GM19467 (cell line): Measurements from ENCODE around the gene TMEM169.
"Not testable (repeated sequence)": the region's sequence is repeated elsewhere in the genome, so short reads cannot be mapped to it uniquely, and the experiment has no call there.

Experiments
- ATAC-seq: cut with Tn5 transposase; IDR thresholded peaks from one replicate; pipeline ENCODE4 v1.9.1; 2021; ENCODE audit warnings: mild to moderate bottlenecking, moderate library complexity; ENCODE audit not compliant: unreplicated experiment

The TMEM169 gene

DNA sequence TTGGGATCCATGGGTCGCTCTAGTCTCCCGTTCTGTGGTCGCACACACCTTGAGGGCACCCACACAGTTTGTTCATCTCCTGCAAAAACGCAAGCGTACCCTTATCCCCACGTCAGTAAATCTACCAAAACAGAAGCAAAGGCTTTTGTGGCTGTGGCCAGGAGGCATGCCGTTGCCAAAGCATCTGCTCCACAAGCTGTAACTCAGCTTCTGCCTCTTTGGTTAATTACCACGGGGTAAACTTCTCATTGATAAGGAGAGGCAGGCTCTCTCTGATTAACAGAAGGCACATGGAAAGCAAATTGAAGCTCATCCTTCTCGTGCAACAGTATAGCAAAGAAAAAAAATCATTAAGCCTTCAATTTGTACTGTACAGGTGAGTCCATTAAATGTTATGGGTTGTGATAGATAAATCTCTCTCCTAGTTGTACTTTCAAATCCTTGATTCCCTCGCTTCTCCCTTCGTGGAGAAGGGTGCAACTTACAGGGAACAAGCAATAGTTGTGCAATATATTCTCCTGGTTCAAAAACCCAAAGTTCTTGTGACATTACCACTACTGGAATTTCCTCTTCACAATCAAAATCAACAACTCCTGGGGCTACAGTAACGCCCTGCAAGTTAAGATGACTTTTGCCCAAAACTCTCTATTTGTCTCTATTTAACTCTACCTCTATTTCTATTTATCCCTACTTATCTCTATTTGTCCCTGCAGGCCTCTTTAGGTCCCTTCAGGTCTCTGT lies 10.4 kb upstream of the TMEM169 start:
- ATAC-seq = no peak

DNA sequence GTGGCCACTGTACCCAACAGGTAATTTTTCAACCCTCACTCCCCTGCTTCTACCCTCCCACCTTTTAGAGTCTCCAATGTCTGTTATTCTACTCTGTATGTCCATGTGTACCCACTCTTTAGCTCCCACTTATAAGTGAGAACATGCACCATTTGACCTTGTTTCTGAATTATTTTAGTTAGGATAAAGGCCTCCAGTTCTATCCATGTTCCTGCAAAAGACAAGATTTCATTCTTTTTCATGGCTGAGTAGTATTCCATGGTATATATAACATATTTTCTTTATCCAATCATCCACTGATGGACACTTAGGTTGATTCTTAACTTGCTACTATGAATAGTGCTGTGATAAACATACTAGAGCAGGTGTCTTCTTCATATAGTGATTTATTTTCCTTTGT lies 9.2 kb upstream of the TMEM169 start:
- ATAC-seq = no peak

DNA sequence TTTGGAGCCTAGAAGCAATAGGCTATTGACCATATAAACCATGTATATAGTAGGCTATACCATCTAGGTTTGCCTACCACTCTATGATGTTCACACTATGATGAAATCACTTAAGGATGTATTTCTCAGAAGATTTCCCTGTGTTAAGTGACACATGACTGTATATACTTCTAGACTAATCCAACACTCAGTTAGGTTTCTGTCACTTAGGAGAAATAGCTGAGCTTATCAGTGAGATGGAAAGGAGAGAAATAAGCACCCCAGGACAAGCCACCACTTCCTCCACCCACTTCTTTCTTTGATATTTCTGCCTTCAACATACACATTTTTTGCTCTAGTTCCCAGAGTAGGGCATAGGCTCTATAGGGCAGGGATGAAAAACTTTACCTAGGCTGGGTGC lies 7.9 kb upstream of the TMEM169 start:
- ATAC-seq = no peak

DNA sequence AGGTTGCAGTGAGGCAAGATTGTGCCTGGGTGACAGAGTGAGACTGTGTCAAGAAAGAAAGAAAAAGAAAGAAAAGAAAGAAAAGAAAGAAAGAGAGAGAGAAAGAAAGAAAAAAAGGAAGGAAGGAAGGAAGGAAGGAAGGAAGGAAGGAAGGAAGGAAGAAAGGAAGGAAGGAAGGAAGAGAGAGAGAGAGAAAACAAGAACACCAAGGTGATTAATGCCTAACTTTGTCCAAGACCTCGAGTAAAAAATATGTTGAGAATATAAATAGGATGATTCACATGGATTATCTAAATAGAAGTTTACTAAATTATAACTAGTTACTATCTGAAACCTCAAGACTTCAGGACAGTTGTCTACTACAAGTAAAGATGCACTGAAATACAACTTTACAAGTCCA lies 7.3 kb upstream of the TMEM169 start:
- no peak for ATAC-seq

DNA sequence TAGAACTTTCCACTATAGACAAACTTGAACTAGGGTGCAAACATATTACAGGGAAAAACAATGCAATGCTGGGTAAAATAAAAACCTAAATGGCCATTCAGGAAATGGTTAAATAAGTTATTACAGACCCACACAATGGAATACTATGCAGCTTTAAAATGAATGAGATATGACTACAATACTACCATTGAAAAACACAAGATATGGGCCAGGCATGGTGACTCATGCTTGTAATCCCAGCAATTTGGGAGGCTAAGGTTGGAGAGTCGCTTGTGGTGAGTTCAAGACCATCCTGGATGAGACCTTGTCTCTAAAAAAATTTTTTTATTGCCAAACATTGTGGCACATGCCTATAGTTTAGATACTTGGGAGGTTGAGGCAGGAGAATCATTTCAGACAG lies 6.9 kb upstream of the TMEM169 start:
- no peak for ATAC-seq

DNA sequence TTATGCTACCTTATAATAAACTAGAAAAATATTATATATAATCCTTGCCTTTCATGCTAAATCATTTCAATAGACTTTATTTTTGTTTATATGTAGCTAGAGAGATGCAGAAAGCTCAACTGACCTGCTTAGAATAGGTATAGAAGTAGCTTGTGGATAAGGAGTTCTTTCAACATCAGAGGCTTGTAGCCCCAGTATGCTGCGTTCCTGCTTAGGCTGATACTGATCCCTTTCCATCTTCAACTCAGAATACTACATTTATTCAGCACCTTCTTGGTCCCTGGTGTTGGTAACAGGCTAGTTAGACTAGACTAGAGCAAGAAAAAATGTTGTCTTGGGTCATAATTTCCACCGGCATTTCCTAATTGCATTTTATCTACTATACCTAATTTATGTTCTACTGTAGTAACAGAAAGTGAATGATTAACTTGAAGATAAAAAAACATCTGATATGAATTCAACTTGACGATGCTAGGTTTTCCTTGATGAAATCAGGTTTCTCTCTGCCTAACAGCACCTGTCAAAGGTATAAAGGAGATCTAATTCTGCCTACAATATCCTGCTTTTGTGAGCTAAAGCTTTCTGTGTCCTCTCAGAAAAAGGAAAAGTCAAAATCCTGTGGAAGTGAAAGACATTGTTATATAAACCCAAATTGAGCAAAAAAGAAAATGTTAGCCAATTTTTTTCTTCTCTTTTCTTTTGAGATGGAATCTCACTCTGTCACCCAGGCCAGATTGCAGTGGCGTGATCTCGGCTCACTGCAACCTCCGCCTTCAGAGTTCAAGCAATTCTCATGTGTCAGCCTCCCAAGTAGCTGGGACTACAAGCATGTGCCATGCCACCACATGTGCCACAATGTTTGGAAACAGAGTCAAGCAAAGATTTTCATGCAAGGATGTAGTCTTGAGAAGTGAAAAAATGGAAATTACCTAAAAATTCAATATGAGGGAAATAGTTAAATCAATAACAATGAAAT lies 5.9 kb upstream of the TMEM169 start:
- ATAC-seq = no peak

DNA sequence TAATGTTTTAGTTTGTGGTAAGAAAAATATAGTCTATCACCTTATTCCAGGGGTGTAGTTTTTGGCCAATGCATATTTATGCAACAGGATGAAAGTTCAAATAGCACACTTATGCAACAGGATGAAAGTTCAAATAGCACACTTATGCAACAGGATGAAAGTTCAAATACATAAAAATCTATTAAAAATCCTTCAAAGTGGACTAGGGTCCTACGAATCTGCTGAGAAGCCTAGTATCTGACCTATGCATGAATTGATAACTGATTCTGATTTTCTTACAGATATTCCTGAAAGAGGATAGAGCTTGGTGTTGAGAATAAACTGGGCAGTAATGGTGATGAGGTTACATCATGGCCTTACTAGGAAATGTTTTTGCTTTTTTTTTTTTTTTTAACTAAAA lies 2.9 kb upstream of the TMEM169 start:
- ATAC-seq = no peak

DNA sequence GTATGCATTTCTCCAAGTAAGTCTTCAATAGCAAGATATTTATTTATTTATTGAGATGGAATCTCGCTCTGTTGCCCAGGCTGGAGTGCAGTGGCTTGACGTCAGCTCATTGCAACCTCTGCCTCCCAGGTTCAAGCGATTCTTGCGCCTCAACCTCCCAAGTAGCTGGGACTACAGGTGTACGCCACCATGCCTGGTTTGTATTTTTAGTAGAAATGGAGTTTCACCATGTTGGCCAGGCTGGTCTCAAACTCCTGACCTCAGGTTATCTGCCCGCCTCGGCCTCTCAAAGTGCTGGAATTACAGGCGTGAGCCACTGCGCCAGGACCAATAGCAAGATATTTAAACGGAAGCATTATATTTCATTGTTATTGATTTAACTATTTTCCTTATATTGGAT lies 1.7 kb upstream of the TMEM169 start:
- ATAC-seq = not testable (repeated sequence)

DNA sequence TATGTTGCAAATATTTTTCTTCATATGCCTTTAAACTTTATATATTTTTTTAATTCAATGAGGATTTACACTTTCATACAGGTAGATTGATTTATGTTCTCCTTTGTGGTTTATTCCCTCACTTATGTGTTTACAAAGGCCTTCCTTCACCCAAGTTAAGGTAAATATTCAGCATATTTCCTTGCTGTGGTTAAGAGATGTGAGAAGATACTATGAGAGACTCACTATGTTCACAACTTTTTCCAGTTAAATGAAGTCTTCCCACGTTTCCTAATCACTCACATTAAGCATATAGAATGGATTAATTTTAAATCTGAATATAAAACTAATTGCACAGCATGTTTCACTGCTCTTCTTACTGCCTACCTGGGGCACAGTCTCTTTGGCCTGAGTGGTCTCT lies 707 bp upstream of the TMEM169 start:
- ATAC-seq = no peak

DNA sequence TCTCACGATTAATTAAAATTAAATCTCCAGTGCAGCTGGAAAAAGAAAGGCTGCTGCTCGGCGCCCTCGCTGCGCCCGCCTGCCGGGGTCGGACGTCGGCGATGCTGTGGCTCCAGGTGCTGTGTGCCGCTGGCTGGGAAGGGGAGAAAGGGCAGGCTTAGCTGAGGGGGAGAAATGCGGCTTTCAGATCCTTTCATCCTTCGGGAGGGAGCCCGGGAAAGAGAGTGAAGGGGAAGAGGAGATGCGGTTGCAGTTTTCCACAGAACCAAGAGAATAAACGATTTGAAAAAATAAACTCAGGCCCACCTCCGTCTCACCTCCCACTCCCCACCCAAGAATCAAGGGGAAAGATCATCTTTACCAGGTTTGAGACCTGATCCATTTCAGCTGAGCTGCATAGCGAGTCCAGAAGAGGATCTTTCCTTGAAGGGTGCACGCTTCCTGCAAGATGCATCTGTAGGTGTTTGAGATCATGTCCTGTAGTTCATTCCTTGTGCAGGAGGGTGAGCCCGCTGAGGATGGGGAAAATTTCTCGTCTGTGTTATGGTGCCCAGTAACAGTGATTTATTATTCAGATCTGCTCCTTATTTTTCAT lies 495 bp downstream of the TMEM169 start:
- no peak for ATAC-seq

DNA sequence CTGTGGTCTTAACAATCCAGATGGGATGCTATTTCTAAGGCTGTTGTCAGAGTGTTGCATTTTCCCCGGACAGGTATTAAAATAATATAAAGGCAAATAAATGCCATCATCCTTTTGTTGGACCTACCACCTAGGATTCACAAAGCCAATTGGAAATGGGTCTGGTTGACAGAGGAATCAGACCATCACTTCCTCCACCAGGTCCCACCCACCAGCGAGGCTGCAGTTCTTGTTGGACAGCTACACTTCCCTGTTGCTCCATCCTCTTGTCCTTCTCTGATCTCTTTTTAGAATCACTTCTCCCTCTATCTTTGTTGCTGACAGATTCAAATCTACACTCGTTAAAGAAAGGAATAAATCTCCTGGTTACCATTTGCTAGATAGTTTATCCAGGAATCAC lies 1.1 kb downstream of the TMEM169 start:
- no peak for ATAC-seq

DNA sequence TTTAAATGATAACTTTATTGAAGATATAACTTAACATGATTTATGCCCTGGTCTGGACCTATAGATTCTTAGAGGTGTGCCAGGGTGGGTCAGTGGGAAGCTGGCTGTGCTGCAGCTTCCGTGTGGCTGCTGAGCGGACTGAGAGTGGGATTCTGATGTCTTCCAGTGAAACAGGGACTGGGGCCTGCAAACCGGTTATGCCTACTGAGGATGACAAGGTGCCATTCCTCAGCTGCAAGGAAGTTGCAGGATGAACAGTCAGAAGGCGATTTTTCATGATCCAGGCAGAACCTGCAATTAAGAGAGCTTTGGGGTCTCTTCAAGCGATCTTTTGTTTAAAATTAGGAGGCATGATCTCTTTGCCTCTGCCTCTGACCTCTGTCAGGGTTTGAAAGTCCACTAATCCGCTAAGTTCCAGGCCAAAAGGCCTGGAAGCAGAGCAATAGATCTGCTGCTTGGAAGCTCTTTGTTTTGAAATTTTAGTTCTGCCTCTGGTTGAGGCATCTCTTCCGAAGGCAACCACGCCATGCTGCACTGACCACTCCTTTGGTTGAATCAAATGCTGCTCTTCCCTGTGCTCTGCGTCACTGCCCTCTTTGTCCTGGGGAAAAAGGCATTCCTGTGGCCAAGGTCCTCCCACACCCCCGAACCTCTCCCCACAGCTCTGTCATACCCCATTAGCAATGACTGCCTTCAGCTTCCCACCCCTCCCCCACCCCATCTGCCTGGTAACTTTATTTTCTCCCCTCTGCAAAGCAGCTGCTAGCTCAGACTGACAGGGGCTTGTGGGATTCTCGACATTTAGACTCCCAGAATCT lies 2.0 kb downstream of the TMEM169 start:
- no peak for ATAC-seq

DNA sequence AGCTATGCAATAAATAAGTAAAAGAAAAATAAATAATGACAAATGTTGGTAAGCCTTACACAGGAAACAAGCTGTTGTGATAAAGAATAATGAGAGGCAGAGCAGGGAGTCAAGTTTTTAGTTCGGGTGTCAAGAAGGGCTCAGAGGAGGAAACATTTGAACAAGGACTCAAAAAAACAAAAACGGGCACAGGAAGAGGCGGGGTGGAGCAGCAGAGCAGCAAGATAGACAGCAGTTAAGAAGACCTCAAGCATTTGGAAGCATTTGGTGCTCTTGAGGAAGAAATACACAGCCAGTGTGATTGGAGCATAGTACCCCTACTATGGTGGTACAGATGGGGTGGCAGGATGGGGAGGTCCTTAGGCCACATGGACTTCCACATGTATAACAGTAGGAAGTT lies 2.8 kb downstream of the TMEM169 start:
- ATAC-seq = no peak

DNA sequence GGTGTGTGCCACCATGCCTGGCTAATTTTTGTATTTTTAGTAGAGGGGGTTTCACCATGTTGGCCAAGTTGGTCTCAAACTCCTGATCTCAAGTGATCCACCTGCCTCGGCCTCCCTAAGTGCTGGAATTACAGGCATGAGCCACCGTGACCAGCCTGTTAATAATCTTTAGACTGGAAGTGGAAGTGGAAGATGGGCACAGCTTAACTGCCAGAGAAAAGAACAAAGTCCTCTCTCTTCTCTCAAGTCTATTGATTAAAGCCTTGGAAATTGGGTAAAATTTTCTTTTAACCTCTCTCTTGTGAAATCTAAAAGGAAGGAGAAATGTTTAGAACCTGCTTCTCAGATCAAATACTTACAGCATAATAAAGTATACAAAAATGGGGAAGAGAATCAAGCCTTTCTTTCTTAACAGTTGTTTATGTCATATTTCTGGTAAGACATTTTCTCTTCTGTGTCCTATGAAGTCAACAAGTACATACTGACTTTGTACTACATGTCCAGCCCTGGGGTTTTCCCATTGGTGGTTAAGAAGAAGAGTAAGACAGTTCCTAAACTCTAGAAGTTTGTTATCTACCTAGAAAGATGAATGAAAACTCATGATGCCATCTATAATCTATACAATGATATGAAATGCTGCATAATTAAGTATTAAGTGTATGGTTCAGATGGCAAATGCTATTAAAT lies 4.6 kb downstream of the TMEM169 start:
- ATAC-seq = no peak

DNA sequence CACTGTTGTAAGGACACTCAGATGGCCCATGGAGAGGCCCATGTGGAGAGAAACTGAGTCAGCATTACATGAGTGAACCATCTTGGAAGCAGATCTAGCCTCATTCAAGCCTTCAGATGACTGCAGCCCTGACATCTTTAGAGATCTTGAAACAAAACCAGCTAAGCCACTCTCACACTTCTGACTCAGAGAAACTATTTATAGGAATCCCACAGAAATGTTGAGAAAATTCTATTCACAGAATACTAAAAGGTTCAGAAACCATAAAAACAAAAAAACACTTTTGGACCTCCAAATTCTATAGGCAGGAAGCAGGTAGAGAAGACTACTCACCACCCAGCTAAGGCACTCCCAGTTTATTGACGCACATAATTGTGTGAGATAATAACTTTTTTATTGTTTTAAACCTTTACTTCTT lies 8.7 kb downstream of the TMEM169 start:
- ATAC-seq = no peak

DNA sequence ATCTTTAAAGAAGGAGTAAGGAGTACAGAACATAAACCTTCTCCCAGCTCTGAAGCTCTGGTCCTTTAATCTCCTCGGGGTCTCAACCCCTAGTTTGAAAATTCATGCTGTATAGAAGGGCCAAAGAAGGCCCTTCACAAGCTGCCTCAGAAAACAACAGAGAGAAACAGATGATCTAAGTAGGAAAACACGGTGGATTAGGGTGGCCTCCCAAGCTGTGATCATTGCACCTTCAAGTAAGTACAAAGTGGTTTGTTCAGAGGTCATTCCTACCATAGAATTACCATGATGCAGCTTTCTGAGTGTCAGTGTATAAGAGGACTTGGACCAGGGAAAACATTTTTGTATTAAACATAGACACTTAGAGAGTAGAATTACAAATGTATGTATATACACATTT lies 10.9 kb downstream of the TMEM169 start:
- no peak for ATAC-seq

DNA sequence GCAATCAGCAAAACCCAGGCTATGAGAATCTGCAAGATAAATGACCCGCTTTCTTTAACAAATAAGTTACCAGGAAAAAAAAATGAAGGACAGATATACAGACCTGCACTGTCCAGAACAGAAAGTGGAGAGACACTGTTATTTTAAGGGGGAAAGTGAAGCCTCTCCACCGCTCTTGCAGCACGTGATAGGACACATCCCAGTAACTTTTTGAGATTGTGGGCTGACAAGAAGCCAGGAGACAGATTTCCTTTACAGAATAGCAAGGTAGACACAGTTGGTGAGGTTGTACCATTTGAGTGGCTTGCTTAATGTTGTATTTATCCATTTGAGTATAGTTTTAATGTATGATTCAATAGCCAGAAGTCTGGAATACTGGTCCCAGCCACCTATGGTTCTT lies 13.0 kb downstream of the TMEM169 start:
- ATAC-seq = no peak

DNA sequence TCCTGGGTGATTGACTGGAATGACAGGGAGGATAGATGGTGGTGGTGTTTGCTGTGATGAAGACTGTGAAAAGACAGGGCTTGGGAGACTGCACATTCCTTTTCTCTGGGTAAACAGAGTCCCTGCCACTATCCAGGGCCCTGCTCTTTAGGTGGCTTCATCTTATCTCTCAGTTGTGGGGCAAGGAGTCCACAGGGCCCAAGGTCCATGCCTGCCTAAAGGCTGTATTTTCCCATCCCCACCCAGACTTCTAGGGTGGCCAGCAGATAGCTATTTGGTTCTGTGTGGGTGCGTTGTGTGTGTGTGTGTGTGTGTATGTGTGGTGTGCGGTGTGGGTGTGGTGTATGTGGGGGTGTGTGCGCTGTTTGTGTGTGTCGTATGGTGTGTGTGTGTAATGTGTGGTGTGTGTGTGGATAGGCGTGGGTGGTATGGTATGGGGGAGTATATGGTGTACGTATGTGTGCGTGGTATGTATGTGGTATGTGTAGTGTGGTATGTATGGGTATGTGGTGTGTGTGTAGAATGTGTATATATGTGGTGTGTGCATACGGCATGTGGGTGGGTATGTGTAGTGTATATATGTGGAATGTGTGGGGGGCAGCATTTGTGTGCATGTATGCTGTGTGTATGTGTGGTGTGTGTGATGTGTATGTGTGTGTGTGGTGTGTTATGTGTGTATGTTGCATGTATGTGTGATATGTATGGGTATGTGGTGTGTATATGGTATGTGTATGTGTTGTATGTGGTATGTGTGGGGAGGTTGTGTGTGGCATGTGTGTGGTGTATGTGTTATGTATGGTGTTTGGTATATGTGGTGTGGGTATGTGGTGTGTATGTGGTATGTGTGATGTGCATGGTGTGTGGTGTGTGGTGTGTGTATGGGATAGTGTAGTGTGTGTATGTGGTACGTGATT lies 17.0 kb downstream of the TMEM169 start:
- no peak for ATAC-seq

DNA sequence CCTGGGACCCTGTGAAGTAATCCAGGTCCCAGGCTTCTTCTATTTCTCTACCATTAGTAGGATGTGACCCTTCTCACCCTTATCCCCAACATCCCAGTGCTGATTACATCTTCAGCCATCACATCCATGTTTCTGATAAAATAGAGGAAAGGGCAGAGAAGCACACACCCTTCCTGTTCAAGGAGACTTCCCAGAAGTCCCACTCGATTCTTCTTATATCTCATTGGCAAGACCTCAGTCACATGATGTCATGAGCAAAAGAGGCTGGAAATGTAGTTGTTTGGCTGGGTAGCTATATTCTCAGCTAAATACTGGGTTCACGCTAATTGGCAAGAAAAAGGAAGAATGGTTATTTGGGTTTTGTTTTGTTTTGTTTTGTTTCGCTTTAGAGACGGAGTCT lies 19.4 kb downstream of the TMEM169 start:
- no peak for ATAC-seq
